Lung (tissue), 12 donors: ENCODE results near the gene SRRD. TPM values are rescaled to one million over a fixed set of nuclear protein-coding genes. Genes with fewer than 3 reads are reported as not detected.

Experiments used
- ATAC-seq: fragments of 200-7000 bp; cut with Tn5 transposase; one replicate; pipeline ENCODE4 v1.9.1; 2020; ENCODE audit warnings: moderate number of reproducible peaks; ENCODE audit not compliant: insufficient read depth, low FRiP score
- DNase-seq, 3 donors: peaks; one replicate each; pipeline ENCODE4 v3.0.0-alpha.2; 2013 to 2017
- H3K27ac ChIP-seq, 2 donors: one replicate each; pipeline ENCODE4 v1.5.1; 2013; ENCODE audit warnings: mild to moderate bottlenecking in 2 of 2, moderate library complexity in 2 of 2, control low read depth in 1 of 2, inconsistent platforms in 1 of 2, low read depth in 1 of 2, low read length in 1 of 2
- H3K27me3 ChIP-seq, 3 donors: one replicate each; pipeline ENCODE4 v1.5.1; 2013; ENCODE audit warnings: low read length in 2 of 3; ENCODE audit not compliant: control insufficient read depth in 3 of 3, insufficient read depth in 3 of 3
- H3K36me3 ChIP-seq, 4 donors: one replicate each; pipeline ENCODE4 v1.5.1; 2013; ENCODE audit warnings: low read length in 4 of 4, mild to moderate bottlenecking in 1 of 4, moderate library complexity in 1 of 4; ENCODE audit not compliant: control insufficient read depth in 4 of 4, insufficient read depth in 4 of 4
- H3K4me1 ChIP-seq, 5 donors: one replicate each; pipeline ENCODE4 v1.5.1; 2013; ENCODE audit warnings: low read length in 5 of 5, mild to moderate bottlenecking in 2 of 5, moderate library complexity in 1 of 5; ENCODE audit not compliant: control insufficient read depth in 5 of 5, insufficient read depth in 5 of 5
- H3K4me3 ChIP-seq: one replicate; pipeline ENCODE4 v1.5.1; 2013; ENCODE audit warnings: mild to moderate bottlenecking, control low read depth, moderate library complexity
- H3K9ac ChIP-seq, 2 donors: one replicate each; pipeline ENCODE4 v1.5.1; 2013; ENCODE audit warnings: low read length in 2 of 2, control low read depth in 1 of 2; ENCODE audit not compliant: insufficient read depth in 1 of 2
- H3K9me3 ChIP-seq, 4 donors: one replicate each; pipeline ENCODE4 v1.5.1; 2013; ENCODE audit warnings: low read length in 3 of 4, mild to moderate bottlenecking in 1 of 4, moderate library complexity in 1 of 4; ENCODE audit not compliant: control insufficient read depth in 4 of 4, insufficient read depth in 3 of 4
- WGBS, 2 donors: extraction: QIAGEN DNeasy Blood & Tissue Kit; methylation state at CpG; one replicate each; pipeline ENCODE4 v1.1.7; 2013; 5-methylcytosine and 5-hydroxymethylcytosine counted together
- polyA plus RNA-seq, 2 donors: library from polyadenylated mRNA; stranded (reverse); fragments of 200-250 nt; gene quantifications; one replicate each; pipeline ENCODE4 v1.2.1, GENCODE V29; 2013
- total RNA-seq, 2 donors: library from RNA; depleted of rRNA in 1 of 2; stranded (reverse); fragments of >200 nt in 1 of 2; gene quantifications; one replicate each; pipeline ENCODE4 v1.2.1, GENCODE V29; 2014 to 2021
- TF ChIP-seq, protein P1 (sequence below): IDR thresholded peaks from 2 replicates; pipeline ENCODE4 v1.5.1; 2012; ENCODE audit warnings: mild to moderate bottlenecking; ENCODE audit errors: control extremely low read depth, extremely low read depth
- donor health status: control.
- donor health status: control.
- donor health status: Bipolar disorder and iron deficiency.
- donor health status: healthy.
- donor health status: DM: yes; HTN: yes; CAD: no.

SRRD gene
- total and polyA plus RNA-seq, 4 donors, result 8.5 to 17.6 (median 13.7) TPM

DNA sequence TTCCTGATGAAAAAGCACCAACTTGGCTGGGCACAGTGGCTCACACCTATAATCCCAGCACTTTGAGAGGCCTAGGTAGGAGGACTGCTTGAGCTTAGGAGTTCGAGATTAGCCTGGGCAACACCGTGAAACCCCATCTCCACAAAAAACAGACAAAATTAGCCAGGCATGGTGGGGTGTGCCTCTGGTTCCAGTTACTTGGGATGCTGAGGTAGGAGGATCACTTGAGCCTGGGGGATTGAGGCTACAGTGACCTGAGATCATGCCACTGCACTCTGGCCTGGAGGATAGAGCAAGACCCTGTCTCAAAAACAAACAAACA is 3.1 kb upstream of the SRRD start:
- 82 to 86% methylated on average over 2 of the region's 2 CpGs for WGBS, 2 donors
- DNase-seq (no peak), ATAC-seq (no peak)
- H3K4me1 ChIP-seq, result peaks cover 7 to 37% (median 11%) of the 10 kb centered on the region in 5 donors
- no peaks in the 10 kb centered on the region for H3K27me3 ChIP-seq
- peaks cover 6 to 15% (median 9%) of the 10 kb centered on the region in 4 donors for H3K36me3 ChIP-seq
- H3K4me3 ChIP-seq, result no peak overlapping the region
- TF ChIP-seq, protein P1, sequence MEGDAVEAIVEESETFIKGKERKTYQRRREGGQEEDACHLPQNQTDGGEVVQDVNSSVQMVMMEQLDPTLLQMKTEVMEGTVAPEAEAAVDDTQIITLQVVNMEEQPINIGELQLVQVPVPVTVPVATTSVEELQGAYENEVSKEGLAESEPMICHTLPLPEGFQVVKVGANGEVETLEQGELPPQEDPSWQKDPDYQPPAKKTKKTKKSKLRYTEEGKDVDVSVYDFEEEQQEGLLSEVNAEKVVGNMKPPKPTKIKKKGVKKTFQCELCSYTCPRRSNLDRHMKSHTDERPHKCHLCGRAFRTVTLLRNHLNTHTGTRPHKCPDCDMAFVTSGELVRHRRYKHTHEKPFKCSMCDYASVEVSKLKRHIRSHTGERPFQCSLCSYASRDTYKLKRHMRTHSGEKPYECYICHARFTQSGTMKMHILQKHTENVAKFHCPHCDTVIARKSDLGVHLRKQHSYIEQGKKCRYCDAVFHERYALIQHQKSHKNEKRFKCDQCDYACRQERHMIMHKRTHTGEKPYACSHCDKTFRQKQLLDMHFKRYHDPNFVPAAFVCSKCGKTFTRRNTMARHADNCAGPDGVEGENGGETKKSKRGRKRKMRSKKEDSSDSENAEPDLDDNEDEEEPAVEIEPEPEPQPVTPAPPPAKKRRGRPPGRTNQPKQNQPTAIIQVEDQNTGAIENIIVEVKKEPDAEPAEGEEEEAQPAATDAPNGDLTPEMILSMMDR, result no peak
- H3K27ac ChIP-seq, result no peak overlapping the region
- no peak overlapping the region for H3K9ac ChIP-seq
- H3K9me3 ChIP-seq, result no peaks in the 10 kb centered on the region

DNA sequence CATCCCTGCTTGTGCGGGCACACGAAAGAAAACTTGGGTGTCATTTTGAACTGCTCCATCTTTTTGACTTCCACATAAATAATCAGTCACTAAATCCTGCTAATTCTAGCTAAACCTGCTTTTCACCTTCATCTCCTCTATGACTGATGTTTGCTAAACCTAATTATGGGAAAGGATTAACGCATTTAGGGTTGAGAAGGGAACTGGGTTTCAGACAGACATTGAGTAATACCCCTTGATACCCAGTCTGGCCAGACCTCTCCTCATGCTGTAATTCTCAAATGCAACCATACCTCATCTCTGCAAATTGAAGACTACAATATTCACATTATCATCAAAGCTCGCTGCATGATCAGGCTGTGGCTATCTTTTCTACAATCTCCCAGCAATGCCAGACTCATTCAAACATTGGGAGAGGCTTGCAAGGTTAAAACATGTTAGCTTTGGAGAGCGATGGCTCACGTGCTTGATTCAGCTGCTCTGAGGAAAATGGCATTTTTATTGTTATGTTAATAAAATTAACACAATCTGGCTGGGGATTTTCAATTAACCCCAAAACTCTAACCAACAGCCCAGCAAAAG is 2.5 kb upstream of the SRRD start:
- TF ChIP-seq, protein P1, result no peak
- Histone ChIP-seq H3K9ac (no peak overlapping the region), H3K27me3 (no peaks in the 10 kb centered on the region), H3K9me3 (no peaks in the 10 kb centered on the region), H3K27ac (no peak overlapping the region), H3K4me1 (peaks cover 7 to 37% (median 11%) of the 10 kb centered on the region in 5 donors), H3K4me3 (no peak overlapping the region), H3K36me3 (peaks cover 5 to 15% (median 9%) of the 10 kb centered on the region in 4 donors)
- 60 to 70% methylated on average over 6 of the region's 6 CpGs for WGBS, 2 donors
- no peak for DNase-seq
- no peak for ATAC-seq

DNA sequence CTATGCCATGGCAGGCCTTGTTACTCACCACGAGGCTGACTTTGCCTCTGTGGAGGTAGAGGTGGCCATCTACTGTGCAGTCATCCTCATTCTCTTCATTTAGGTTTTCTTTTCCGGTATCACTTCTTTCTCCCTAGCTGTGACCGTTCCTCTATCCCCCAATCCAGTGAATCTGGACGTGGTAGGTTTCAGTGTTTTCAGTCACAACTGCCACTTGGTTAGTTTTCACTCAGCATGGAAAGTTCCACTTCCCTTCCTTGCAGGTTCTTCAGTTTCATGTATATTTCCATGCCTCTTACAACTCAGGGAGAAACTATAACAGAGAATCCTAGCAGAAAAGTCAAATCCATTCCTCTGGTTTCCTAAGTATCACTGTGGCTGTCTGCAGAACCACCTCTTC is 2.0 kb upstream of the SRRD start:
- no peak for DNase-seq
- Histone ChIP-seq H3K4me3 (no peak overlapping the region), H3K9ac (no peak overlapping the region), H3K9me3 (no peaks in the 10 kb centered on the region), H3K27me3 (no peaks in the 10 kb centered on the region), H3K4me1 (peaks cover 7 to 37% (median 11%) of the 10 kb centered on the region in 5 donors), H3K27ac (no peak overlapping the region), H3K36me3 (peaks cover 3 to 15% (median 7%) of the 10 kb centered on the region in 4 donors)
- TF ChIP-seq, protein P1, result no peak
- WGBS, 2 donors, result 73 to 74% methylated on average over 4 of the region's 4 CpGs
- no peak for ATAC-seq

DNA sequence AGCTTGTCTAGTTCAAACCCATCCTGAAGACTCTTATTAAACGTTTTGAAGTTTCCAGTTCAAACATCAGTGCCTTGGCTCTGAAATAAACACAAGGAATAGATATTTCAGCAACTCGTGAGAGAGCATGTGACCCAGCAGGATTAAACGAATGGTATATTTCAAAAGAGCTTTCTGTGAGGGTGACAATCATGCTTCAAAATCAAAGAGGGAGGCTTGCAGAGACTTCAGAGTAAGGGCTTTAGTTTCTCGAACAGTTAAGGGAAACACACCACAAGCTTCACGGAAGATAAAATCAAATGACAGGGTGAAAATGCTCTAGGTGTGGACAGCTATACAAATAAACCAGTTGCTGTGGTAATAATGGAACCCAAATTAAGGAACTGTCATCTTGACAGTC is 1.5 kb upstream of the SRRD start:
- Histone ChIP-seq H3K27me3 (no peaks in the 10 kb centered on the region), H3K4me1 (peaks cover 7 to 37% (median 11%) of the 10 kb centered on the region in 5 donors), H3K9me3 (no peaks in the 10 kb centered on the region), H3K9ac (peak overlapping the region; percentile 2 to 94), H3K36me3 (peaks cover 2 to 15% (median 5%) of the 10 kb centered on the region in 4 donors), H3K4me3 (no peak overlapping the region), H3K27ac (no peak overlapping the region)
- no peak for DNase-seq
- WGBS, 2 donors, result 38 to 46% methylated on average over 5 of the region's 5 CpGs
- TF ChIP-seq, protein P1, result no peak
- ATAC-seq, result no peak
